DMS 273 (cell line): ENCODE measurements around the gene KLHL24.
"Not testable (repeated sequence)": the region's sequence is repeated elsewhere in the genome, so short reads cannot be mapped to it uniquely, and the experiment has no call there.

Experiments
- DNase-seq: peaks from one replicate; lab custom pipeline; 2025; ENCODE audit not compliant: unreplicated experiment; lab: John Stamatoyannopoulos, UW

Gene KLHL24

DNA sequence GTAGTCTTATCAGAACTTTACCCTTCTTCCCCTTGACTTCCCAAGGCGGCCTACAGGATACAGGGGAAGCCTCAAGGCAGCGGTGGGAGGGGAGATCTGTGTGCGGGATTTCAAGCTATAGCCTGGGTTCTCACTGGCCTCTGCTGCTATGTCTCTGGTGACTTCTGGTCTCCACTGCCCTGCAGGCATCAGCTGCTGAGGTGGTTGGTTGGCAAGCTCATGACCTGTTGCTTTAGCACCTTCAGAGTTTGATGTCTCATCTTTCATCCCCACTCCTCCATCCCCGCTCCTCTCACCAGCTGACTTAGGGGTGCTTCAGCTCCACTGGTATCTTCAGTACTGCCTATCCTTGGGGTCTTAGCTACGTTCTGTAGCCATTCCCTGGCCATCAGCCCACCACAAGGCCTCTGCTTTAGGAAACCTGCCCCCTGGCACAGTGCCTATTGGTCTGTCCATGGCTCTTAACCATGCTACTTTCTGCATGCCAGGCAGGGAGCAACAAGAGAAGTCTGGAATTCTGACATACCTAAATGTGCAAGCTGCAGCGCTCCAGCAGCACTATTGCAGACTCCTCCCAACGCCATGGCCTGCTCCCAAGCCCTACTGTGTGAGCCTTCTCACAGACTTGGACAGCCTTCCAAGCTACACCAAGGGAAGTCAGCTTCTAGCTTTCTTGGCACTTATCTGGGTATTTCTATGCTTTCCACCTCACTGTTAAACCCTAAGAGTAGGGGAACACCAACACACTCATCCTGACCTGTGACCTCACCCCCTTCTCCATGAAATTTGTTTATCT is 60.3 kb downstream of the KLHL24 start:
- no peak for DNase-seq

DNA sequence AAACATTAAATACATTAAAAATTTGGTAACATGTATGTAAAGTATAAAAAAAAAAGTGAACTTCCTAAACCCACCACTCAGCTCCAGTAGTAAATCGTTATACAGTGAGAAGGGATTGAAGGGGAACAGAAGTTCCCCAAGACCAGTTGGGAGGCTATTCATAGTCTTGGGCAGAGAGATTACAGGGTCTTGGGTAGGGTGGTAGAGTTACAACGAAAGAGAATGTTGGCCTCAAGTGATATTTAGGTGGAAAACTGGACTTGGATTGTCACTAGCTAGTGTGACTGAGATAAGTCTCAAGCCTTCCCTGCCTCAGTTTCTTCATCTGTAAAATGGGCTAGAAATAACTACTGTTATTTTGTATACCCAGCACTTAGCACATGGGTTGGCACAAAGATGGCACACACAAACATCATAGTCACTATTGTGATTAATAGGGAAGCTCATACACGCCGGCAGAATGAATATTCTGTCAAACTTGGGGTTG is 61.7 kb downstream of the KLHL24 start:
- DNase-seq, result no peak

DNA sequence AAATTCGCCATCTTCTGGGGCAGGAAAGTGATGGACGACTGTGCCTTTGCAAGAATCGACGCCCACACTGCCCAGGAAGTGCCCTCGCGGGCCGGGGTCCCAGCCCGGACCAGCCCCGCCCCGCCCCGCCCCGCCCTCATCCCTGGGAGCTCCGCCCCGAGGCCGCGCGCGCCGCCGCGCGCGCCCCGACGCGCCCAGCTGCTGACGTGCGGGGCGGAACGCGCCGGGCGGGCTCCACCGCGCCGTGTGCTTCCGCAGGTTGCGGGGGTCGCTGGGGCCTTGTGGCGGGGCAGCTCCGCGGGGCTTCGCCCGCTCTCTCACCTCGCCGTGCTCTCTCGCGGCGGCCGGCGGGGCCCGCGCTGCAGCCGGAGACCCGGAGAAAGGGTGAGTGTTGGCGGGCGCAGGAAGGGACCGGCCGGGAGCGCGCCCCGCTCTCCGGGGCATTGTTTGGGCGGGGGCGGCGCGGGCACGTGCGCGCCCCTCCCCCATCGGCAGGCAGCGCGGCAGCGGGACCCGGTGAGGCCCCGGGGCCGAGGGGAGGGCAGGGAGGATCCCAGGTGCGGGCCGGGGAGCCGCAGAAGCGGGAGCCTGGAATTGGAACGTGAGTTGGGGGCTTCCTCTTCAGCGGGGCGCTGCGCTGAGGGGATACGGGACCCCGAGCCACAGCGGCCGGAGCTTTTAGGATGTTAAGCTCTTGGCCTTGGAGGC is 62.3 kb downstream of the KLHL24 start, which contains the start of gene YEATS2:
Gene YEATS2, plus strand, starts transcription at position 188 of the 708 bp plus-strand sequence. CDS start 17,366 bp downstream, outside the sequence.
- DNase-seq, result peak; percentile 94

DNA sequence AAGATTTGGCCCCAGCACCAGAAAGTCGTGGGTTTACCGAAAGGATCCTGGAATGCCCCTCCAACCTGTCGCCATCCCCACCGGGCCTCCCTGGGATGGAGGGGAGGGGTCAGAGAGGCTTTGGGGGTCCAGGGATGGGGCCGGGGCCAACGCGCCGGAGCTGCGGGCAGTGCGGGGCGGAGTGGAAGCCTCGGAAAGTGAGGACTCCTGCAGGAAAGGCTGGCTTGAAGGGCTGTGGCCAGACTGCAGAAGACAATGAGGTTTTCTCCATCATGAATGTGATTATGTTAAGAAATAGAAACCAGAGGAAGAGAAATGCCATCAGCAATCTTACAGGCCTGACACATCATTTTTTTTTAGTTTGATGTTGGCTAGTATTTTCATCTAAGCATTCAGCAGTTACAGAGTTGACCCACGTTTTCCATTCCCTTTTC is 62.9 kb downstream of the KLHL24 start:
- DNase-seq, result peak; percentile 76

DNA sequence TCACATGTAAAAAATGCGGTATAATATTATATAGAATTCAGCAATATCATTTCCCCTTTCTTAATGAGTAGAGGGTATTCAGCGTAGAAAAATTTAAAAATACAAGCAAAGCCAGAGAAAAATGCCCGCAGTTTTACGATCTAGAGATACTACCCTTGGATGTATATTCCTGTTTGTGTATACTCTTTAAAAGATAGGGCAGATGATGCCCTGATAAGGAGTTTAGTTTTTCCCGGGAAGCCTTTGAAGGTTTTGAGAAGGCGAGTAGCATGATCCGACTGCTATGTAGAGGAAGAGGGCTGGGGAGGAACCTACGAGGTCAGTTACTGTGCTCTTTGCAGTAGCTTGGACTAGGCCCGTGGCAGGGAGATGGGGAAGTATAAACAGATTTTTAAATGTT is 63.3 kb downstream of the KLHL24 start:
- peak; percentile 71 for DNase-seq

DNA sequence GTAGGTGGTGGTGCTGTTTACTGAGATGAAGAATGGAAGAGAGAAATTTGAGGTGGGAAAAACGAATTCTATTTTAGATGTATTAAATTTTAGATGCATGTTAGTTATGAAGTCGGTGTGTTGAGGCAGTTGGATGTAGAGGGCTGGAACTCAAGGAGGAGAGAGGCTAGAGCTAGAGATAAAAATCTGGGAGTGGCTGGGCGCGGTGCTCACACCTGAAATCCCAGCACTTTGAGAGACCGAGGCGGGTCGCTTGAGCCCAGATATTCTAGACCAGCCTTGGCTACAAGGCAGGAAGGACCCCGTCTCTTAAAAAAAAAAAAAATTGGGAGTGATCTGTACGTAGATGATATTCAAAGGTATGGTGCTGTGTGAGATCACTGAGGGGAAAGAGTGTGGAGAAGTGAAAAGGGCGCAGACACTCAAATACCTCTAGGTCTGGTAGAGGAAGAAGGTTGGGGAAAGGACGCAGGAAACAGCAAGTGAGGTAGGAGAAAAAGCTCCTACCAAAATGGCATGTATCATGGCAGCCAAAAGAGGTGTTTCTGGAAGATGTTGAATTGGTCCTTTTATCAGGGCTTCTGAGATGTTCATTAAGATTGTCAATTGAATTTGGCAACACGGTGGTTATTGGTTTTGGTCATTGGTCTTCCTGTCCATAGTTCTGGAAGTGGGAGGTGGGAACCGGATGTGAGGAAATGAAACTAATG is 64.0 kb downstream of the KLHL24 start:
- DNase-seq, result peak; percentile 53

DNA sequence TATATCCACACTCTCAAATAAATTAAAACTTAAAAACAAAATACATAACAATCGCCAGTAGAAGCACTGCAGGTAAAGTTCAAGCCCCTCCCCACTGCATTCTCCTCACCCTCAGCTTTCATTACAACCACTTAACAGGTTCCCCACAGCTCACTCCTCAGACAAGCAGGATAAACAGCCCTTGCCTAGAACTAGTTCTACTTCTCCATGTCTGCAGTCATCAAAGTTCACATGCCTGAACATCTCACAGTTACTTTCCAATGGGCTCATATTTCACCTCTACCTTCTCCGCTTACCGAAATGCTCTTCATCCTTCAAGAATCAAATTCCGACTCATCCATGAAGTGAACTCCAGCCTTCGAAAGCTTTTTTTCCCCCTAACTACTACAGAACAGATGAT is 66.3 kb downstream of the KLHL24 start:
- no peak for DNase-seq

DNA sequence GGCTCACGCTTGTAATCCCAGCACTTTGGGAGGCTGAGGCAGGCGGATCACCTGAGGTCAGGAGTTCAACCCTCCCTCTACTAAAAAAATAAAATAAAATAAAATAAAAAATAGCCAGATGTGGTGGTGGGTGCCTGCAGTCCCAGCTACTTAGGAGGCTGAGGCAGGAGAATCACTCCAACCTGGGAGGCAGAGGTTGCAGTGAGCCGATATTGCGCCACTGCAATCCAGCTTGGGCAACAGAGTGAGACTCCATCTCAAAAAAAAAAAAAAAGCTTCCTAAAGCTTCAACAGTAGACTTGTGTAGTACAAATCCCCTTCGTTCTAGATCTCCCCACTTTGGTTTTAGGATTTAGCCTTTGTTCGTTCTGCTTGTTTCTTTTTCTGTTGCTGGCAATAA is 68.5 kb downstream of the KLHL24 start:
- not testable (repeated sequence) for DNase-seq

DNA sequence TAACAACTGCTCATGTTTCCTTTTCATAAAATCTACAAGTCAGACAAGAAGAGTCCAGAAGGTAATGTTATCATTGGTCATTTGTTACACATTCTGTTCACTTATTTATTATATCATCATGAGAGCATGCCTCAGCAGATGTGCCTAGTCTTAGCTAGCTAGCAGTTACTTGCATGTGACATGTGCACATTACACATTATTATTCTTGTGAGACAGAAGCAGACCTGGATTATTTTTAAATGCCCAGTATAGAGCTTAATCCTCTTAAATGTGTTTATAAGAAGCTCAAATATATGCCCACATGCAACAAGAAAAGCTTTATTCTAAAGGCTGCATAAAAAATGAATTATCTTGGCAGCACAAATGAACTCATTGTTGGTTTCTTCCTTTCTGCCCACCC is 74.8 kb downstream of the KLHL24 start:
- peak; percentile 87 for DNase-seq

DNA sequence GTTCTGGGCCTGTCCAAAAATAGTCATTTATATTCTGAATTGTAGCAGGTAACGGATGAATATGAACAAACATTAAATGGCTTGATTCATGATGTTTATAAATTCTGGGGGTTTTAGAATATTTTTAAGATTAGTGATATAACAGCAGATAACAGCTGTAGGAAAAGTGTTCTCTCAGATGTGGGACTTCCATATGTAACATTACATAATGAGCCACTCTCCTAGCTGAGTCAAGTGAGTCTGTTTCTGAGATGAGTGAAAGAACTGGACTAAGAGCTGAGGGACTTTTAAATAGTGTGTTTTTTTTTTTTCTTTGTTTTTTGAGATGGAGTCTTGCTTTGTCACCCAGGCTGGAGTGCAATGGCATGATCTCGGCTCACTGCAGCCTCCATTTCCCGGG is 76.1 kb downstream of the KLHL24 start:
- no peak for DNase-seq

DNA sequence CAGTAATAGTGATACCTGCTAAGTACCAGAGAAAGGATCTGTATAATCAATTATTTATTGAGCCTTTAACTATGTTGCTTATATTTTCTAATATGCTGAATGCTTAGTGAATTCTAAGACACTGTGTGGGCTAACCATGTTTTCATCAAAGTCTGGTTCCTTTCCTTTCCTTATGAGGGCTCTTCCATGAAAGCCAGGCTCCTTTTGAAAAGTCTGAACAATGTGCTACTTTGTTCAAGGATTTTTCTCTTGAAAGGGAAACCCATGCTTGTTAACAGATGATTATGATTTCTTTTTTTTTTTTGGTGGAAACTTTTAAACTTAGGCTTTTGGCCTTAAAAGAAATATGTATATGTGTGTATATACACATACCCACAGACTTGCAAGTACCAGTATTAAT is 79.2 kb downstream of the KLHL24 start:
- DNase-seq, result no peak

DNA sequence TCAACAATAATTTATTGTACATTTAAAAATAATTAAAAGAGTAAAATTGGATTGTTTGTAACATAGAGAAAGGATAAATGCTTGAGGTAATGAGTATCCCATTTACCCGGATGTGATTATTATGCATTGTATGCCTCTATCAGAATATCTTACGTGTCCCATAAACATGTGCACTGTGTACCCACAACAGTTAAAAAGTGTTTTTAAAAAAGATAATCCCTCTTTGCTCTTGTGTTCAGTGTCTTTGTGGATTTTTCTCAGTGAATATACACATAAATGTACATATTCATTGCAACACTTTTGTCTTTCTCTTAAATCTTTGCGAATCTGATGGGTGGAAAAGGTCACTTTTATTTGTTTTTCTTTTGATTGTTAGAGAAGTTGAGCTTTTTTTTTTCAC is 82.6 kb downstream of the KLHL24 start:
- DNase-seq, result no peak

DNA sequence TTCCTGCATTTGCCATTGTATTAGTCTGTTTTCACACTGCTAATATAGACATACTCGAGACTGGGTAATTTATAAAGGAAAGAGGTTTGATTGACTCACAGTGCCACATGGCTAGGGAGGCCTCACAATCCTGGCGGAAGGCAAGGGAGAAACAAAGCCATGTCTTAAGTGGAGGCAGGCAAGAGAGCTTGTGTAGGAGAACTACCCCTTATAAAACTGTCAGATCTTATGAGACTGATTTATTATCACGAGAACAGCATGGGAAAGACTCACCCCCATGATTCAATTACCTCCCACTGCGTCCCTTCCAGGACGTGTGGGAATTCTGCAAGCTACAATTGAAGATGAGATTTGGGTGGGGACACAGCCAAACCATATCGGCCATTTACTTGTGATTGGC is 90.0 kb downstream of the KLHL24 start:
- no peak for DNase-seq

DNA sequence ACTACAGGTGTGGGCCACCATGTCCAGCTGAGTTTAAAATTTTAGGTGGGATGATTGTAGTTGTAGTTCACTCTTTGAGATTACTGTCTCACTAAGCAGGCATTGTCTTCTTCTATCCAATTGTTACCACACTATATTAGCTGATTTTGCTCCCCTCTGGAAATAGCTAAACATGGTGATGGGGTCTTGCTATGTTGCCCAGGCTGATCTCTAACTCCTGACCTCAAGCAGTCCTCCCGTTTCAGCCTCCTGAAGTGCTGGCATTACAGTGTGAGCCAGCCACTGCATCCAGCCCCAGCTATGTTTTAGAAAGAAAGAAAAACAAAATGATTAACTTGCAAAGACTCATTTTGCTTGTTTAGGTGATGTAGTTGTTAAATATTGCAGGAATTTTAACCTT is 92.8 kb downstream of the KLHL24 start:
- no peak for DNase-seq

DNA sequence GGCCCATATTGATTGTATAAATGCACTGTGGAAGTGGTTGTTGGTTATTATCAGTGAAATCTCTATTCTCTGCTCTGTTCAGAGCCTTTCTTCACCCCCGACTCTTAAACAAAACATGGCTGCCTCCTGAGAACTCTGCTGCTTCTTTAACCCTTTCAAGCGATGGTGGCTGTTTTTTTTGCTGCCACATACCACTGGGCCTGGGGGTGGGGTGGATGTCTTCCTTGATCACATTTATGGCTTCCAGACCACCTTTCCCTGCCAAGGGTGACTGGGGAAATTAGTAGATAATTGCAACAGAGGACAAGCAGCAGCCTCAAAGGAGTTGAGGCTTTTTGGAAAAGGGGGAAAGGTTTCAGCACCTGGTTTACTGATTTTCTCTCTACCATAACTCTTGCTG is 94.9 kb downstream of the KLHL24 start:
- no peak for DNase-seq

DNA sequence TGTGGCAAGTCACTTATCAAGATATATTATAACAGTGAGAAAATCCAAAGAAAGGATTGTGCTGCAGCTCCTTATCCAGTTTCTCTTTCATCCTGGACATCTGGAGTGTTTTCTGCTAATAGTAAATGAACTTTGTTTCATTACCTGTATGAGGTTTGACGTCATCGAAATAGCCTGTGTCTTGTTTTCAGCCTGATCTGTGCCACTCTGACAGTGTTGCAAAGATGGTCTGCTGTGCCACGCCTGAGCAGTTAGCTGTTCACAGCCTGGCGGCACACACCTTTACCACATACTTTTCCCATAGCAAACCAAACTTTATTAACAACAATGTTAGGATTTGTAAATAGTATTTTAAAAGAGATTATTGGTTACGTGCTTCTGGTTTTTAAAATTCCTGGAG is 96.2 kb downstream of the KLHL24 start:
- DNase-seq, result no peak

DNA sequence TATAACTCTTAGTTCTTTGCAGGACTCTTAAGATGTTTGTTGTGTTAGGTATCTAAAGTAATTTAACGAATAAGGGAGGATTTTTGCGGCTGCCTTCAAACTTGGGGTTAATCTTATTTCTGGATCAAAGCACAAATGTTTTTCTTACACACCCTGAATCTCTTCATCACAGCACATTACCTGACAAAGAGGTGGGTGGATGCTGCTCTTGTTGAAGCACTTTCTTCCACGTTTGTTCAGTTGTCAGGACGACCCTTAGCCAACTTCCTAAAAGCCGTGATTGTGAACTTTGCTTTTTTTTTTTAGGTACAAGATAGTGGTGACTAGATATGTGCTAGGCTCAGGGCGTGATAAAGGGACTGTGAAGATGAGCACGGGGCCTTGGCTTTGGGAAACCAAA is 98.1 kb downstream of the KLHL24 start:
- DNase-seq, result no peak
